Smooth muscle cell (in vitro differentiated cells): ENCODE results near the gene SH3PXD2A. TPM values are rescaled to one million over a fixed set of nuclear protein-coding genes. Genes with fewer than 3 reads are reported as not detected.

Source experiments
- DNase-seq: peaks from one replicate; lab custom pipeline; 2025; ENCODE audit not compliant: unreplicated experiment; lab: John Stamatoyannopoulos, UW
- H2AFZ ChIP-seq: fragments of 200-600 bp; sonication (generic); 2 replicates; pipeline ENCODE4 v1.6.0; 2016; ENCODE audit warnings: antibody characterized with exemption, low read depth, mild to moderate bottlenecking
- H3F3A ChIP-seq: fragments of 200-600 bp; sonication (generic); 2 replicates; pipeline ENCODE4 v1.6.0; 2017; ENCODE audit warnings: antibody characterized with exemption, low read depth
- H3K27ac ChIP-seq: fragments of 200-600 bp; sonication (generic); 2 replicates; pipeline ENCODE4 v1.5.1; 2016; ENCODE audit warnings: low read depth, mild to moderate bottlenecking
- H3K27me3 ChIP-seq: fragments of 200-600 bp; sonication (generic); 2 replicates; pipeline ENCODE4 v1.6.1; 2016; ENCODE audit warnings: low read depth, mild to moderate bottlenecking
- H3K36me3 ChIP-seq: fragments of 200-600 bp; sonication (generic); 2 replicates; pipeline ENCODE4 v1.5.1; 2016; ENCODE audit warnings: low read depth
- H3K4me1 ChIP-seq: fragments of 200-600 bp; sonication (generic); 2 replicates; pipeline ENCODE4 v1.5.1; 2016; ENCODE audit warnings: low read depth
- H3K4me2 ChIP-seq: fragments of 200-600 bp; sonication (generic); 2 replicates; pipeline ENCODE4 v1.6.0; 2016; ENCODE audit warnings: mild to moderate bottlenecking
- H3K4me3 ChIP-seq: fragments of 200-600 bp; sonication (generic); 2 replicates; pipeline ENCODE4 v1.5.1; 2016; ENCODE audit warnings: mild to moderate bottlenecking
- H3K79me2 ChIP-seq: fragments of 200-600 bp; sonication (generic); 2 replicates; pipeline ENCODE4 v1.6.0; 2016; ENCODE audit warnings: low read depth, mild to moderate bottlenecking
- H3K9ac ChIP-seq: fragments of 200-600 bp; sonication (generic); 2 replicates; pipeline ENCODE4 v1.6.0; 2016; ENCODE audit warnings: low read depth
- H3K9me3 ChIP-seq: fragments of 200-600 bp; sonication (generic); replicated peaks from 2 replicates; pipeline ENCODE4 v1.5.1; 2016; ENCODE audit warnings: low read depth
- H4K20me1 ChIP-seq: fragments of 200-600 bp; sonication (generic); 2 replicates; pipeline ENCODE4 v1.6.0; 2016; ENCODE audit warnings: low read depth
- CTCF ChIP-seq: fragments of 200-600 bp; sonication (generic); IDR thresholded peaks from 2 replicates; pipeline ENCODE4 v1.5.1; 2017; ENCODE audit warnings: borderline replicate concordance, mild to moderate bottlenecking, antibody characterized with exemption; ENCODE audit not compliant: insufficient read depth, poor library complexity, severe bottlenecking
- WGBS: methylation state at CpG from one replicate; pipeline ENCODE4 v1.1.7; 2016; ENCODE audit warnings: low lambda C conversion rate; 5-methylcytosine and 5-hydroxymethylcytosine counted together
- polyA plus RNA-seq: library from polyadenylated mRNA; unstranded; fragments of >200 nt; fragmentation: Nextera tagmentation; extraction: Ambion mirVana; gene quantifications from 2 replicates; pipeline ENCODE4 v1.2.1, GENCODE V29; 2016
- total RNA-seq: library from RNA; depleted of rRNA; stranded (reverse); fragments of >200 nt; gene quantifications from 2 replicates; pipeline ENCODE4 v1.2.3, GENCODE V29; 2014

SH3PXD2A gene
- total and polyA plus RNA-seq, 2 experiments from 2014 or later, result 30.1 to 37.9 TPM

DNA sequence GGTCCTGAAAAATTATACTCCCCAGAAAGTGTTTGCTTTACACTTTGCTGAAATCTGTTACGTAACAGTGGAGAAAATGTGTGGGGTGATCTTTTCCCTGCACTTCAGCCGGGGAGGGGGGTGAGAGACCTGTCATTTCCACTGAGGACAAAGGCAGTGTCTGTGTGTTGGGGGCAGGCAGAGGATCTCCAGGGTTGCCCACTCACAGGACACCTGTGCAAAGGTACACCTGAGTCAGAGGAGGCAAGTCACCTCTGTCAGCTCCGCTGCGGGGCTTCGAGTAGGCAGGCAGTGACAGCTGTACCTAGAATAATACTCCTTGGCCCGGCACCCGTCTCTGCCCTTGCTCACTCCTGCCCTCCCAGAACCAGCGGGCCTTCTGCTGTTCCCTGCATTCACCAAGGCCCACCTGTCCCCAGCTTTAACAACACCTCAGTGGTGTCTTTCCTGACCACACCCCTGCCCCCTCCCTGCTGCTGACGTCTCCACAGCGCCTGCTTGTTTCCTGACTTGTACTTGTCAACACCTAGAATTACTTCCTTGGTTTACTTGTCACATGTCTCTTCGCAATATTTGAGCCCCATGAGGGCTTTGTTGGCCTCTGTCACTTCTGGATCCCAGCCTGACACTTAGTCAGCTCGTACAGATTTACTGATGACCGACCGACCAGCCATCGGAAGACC is 202.6 kb downstream of the SH3PXD2A start:
- H3K9me3 ChIP-seq, result no peaks in the 10 kb centered on the region
- no peak for TF ChIP-seq CTCF
- 89% methylated on average over 15 of the region's 15 CpGs for WGBS
- H2AFZ ChIP-seq, result no peak overlapping the region
- H3K36me3 ChIP-seq, result peaks cover 3% of the 10 kb centered on the region
- H4K20me1 ChIP-seq, result peaks cover 86% of the 10 kb centered on the region
- H3K4me2 ChIP-seq, result no peak overlapping the region
- H3K27ac ChIP-seq, result no peak overlapping the region
- H3K4me3 ChIP-seq, result no peak overlapping the region
- DNase-seq, result no peak
- no peaks in the 10 kb centered on the region for H3F3A ChIP-seq
- no peak overlapping the region for H3K9ac ChIP-seq
- H3K27me3 ChIP-seq, result no peaks in the 10 kb centered on the region
- H3K4me1 ChIP-seq, result peaks cover 4% of the 10 kb centered on the region
- peaks cover 82% of the 10 kb centered on the region for H3K79me2 ChIP-seq

GRCh38 chr10:103651783-103652476 is 203.4 kb downstream of the SH3PXD2A start:
- Histone ChIP-seq H2AFZ (no peak overlapping the region), H3K9ac (no peak overlapping the region), H3K9me3 (no peaks in the 10 kb centered on the region), H3K4me3 (no peak overlapping the region), H3F3A (no peaks in the 10 kb centered on the region), H3K4me1 (peaks cover 6% of the 10 kb centered on the region), H3K4me2 (no peak overlapping the region), H3K36me3 (peaks cover 3% of the 10 kb centered on the region), H4K20me1 (peaks cover 93% of the 10 kb centered on the region), H3K27ac (no peak overlapping the region), H3K79me2 (peaks cover 75% of the 10 kb centered on the region), H3K27me3 (no peaks in the 10 kb centered on the region)
- DNase-seq, result no peak
- no peak for TF ChIP-seq CTCF
- 93% methylated on average over 10 of the region's 10 CpGs for WGBS

DNA sequence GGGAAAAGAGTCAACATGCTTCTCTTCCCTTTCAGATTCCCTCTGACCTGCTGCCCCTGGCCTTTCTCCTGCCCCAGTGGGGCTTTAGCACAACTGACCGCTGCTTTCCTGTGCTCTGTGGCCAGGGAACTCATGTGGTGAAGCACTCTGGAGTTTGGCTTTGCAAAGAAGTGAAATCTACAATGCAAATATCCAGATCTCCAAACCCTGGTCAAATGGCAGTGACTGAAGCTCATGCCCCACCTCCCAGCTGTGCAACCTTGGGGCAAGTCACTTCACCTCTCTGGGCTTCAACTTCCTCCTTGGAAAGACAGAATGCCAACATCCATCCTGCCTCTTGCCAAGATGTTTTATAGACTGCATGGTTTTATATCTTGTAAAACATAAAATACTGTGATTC is 204.0 kb downstream of the SH3PXD2A start:
- Histone ChIP-seq H3K4me3 (no peak overlapping the region), H4K20me1 (peaks cover 96% of the 10 kb centered on the region), H3K9me3 (no peaks in the 10 kb centered on the region), H2AFZ (no peak overlapping the region), H3K36me3 (peaks cover 3% of the 10 kb centered on the region), H3K9ac (no peak overlapping the region), H3F3A (no peaks in the 10 kb centered on the region), H3K27me3 (no peaks in the 10 kb centered on the region), H3K4me2 (no peak overlapping the region), H3K4me1 (peaks cover 6% of the 10 kb centered on the region), H3K79me2 (peaks cover 75% of the 10 kb centered on the region), H3K27ac (no peak overlapping the region)
- TF ChIP-seq CTCF, result no peak
- 100% methylated on average over 1 of the region's 1 CpG for WGBS
- no peak for DNase-seq
